Upper lobe of right lung (tissue), 1 donor: ENCODE results near the gene TNPO3. TPM values are rescaled to one million over a fixed set of nuclear protein-coding genes. Genes with fewer than 3 reads are reported as not detected.

Source experiments
- ATAC-seq: fragments of 200-7000 bp; cut with Tn5 transposase; one replicate; pipeline ENCODE4 v1.9.1; 2020; ENCODE audit warnings: mild to moderate bottlenecking, moderate library complexity
- DNase-seq: peaks from one replicate; pipeline ENCODE4 v3.0.0-alpha.2; 2020
- H3K27ac ChIP-seq: fragments of 200-600 bp; one replicate; pipeline ENCODE4 v1.8.0; 2022
- H3K27me3 ChIP-seq: fragments of 200-600 bp; one replicate; pipeline ENCODE4 v1.8.0; 2022; ENCODE audit warnings: mild to moderate bottlenecking
- H3K36me3 ChIP-seq: fragments of 200-600 bp; one replicate; pipeline ENCODE4 v1.8.0; 2022
- H3K4me1 ChIP-seq: fragments of 200-600 bp; one replicate; pipeline ENCODE4 v1.8.0; 2022
- H3K4me3 ChIP-seq: fragments of 200-600 bp; one replicate; pipeline ENCODE4 v1.8.0; 2022; ENCODE audit warnings: mild to moderate bottlenecking
- H3K9me3 ChIP-seq: fragments of 200-600 bp; one replicate; pipeline ENCODE4 v1.8.0; 2022
- intact Hi-C: fragments of 100-400 bp; cut with DNase I; formaldehyde crosslinking; loops from one replicate; pipeline ENCODE4 v1.11.0; 2022
- total RNA-seq: library from RNA; stranded (reverse); fragmentation: NEBNext Ultra II Directional; extraction: Animal tissue kit (Norgen Biotek cat#: 25700); gene quantifications from one replicate; pipeline ENCODE4 v1.2.1, GENCODE V29; 2021
- TF ChIP-seq, protein P1 (sequence below): fragments of 200-600 bp; IDR thresholded peaks from one replicate; pipeline ENCODE4 v1.8.0; 2022; ENCODE audit warnings: antibody characterized with exemption
- donor health status: DM: no; HTN: yes; CAD: no; lungs with severe emphysema.

Gene TNPO3
- total RNA-seq, 1 donor from 2014 or later = 31.1 TPM

DNA sequence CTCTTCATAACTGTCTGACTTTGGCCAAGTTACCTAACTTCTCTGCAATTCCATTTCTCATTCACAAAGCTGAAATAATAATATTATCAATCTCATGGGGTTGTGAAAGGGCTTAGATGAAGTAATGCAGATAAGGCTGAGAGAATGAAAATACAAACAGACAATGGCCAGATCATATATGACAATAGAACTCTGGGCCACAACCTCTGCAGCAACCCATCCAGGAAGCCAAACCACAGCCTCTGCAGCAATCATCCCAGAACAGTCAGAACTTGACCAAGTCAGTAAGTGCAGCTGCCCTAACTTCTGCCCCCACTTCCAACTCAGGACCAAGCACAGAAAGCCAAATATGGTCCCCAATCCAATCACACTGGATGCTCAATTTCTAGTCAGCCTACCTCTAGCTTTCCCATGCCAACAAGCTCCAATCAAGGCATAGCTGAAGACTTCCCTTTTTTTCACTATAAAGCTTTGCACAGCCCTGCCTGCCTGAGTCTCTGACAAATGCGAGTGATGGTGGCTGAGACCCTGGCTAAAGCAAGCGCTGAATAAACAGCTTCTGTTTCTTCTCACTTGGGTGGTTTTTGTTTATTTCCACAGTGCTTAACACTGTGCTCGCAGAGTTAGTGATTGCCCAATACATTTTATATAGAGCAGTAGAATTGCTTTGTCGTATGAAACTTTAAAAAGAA, 34.8 kb upstream of the TNPO3 start:
- Histone ChIP-seq H3K36me3 (no peaks in the 10 kb centered on the region), H3K27me3 (peaks cover 9% of the 10 kb centered on the region), H3K4me3 (no peak overlapping the region), H3K9me3 (no peaks in the 10 kb centered on the region), H3K27ac (no peak overlapping the region), H3K4me1 (no peaks in the 10 kb centered on the region)
- TF ChIP-seq, protein P1, sequence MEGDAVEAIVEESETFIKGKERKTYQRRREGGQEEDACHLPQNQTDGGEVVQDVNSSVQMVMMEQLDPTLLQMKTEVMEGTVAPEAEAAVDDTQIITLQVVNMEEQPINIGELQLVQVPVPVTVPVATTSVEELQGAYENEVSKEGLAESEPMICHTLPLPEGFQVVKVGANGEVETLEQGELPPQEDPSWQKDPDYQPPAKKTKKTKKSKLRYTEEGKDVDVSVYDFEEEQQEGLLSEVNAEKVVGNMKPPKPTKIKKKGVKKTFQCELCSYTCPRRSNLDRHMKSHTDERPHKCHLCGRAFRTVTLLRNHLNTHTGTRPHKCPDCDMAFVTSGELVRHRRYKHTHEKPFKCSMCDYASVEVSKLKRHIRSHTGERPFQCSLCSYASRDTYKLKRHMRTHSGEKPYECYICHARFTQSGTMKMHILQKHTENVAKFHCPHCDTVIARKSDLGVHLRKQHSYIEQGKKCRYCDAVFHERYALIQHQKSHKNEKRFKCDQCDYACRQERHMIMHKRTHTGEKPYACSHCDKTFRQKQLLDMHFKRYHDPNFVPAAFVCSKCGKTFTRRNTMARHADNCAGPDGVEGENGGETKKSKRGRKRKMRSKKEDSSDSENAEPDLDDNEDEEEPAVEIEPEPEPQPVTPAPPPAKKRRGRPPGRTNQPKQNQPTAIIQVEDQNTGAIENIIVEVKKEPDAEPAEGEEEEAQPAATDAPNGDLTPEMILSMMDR = no peak
- peak; percentile 32 for ATAC-seq
- no peak for DNase-seq
- intact Hi-C loops = loop anchor here (10.0 kb wide), 1 partner anchor 195 kb away; no protein-coding TSS in a partner anchor

DNA sequence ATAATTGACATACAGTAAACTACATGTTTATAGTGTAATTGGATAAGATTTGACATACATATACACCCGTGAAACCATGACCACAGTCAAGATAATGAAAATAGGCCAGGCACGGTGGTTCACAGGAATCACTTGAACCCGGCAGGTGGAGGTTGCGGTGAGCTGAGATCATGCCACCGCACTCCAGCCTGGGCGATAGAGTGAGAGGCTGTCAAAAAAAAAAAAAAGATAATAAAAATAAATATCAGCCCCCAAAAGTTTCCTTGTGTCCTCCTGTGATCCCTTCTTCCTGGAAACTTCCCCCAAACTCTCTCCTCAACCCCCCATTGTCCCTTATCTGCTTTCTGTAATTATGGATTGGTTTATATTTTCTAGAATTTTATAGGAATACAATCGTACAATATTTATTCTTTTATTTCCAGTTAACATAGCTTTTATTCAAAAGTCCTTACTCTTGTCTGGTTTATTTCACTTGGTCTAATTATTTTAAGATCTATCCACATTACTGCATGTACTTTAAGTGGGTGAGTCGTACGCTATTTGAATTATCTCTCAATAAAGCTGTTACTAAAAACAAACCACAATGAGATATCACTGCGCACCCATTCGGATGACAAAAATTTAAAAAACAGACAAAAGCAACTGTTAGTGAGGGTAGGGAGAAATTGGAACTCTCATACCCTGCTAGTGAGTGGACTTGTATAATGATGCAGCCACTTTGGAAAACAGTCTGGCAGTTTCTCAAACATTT, 30.1 kb upstream of the TNPO3 start:
- DNase-seq = no peak
- no peaks in the 10 kb centered on the region for H3K36me3 ChIP-seq
- ATAC-seq = no peak
- peaks cover 5% of the 10 kb centered on the region for H3K27me3 ChIP-seq
- no peaks in the 10 kb centered on the region for H3K4me1 ChIP-seq
- H3K27ac ChIP-seq = no peak overlapping the region
- TF ChIP-seq, protein P1 = no peak
- H3K4me3 ChIP-seq = no peak overlapping the region
- no peaks in the 10 kb centered on the region for H3K9me3 ChIP-seq
- intact Hi-C loops = loop anchor here (10.0 kb wide), 1 partner anchor 190 kb away; no protein-coding TSS in a partner anchor

DNA sequence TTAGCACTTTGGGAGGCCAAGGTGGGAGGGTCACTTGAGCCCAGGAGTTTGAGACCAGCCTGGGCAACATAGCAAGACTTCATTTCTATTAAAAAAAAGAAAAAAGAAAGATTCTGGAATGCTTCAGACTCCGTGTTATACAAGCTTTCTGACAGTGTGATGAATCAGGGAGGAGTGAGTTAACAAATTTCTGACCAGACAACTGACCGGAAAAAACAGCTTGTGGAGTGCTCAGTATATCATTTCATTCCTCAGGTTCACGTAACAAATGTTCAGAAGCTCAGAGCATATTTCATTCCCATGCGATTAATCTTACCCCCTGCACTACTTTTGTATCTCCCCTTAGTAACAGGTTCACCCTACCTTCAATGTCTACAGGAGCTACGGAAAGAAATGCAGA, 28.6 kb upstream of the TNPO3 start:
- H3K27ac ChIP-seq = no peak overlapping the region
- no peaks in the 10 kb centered on the region for H3K4me1 ChIP-seq
- TF ChIP-seq, protein P1 = no peak
- H3K9me3 ChIP-seq = no peaks in the 10 kb centered on the region
- H3K4me3 ChIP-seq = no peak overlapping the region
- intact Hi-C loops = loop anchor here (10.0 kb wide), 1 partner anchor 189 kb away; no protein-coding TSS in a partner anchor
- H3K27me3 ChIP-seq = peaks cover 5% of the 10 kb centered on the region
- ATAC-seq = no peak
- H3K36me3 ChIP-seq = no peaks in the 10 kb centered on the region
- no peak for DNase-seq

- Histone ChIP-seq H3K36me3 (no peaks in the 10 kb centered on the region), H3K27ac (no peak overlapping the region), H3K4me1 (no peaks in the 10 kb centered on the region), H3K27me3 (peaks cover 7% of the 10 kb centered on the region), H3K9me3 (no peaks in the 10 kb centered on the region), H3K4me3 (no peak overlapping the region)
- ATAC-seq (no peak), DNase-seq (no peak)
- TF ChIP-seq, protein P1 = no peak
- intact Hi-C loops = no loop called here
Measured at GRCh38 chr7:129078455-129078854, 23.5 kb upstream of the TNPO3 start.

DNA sequence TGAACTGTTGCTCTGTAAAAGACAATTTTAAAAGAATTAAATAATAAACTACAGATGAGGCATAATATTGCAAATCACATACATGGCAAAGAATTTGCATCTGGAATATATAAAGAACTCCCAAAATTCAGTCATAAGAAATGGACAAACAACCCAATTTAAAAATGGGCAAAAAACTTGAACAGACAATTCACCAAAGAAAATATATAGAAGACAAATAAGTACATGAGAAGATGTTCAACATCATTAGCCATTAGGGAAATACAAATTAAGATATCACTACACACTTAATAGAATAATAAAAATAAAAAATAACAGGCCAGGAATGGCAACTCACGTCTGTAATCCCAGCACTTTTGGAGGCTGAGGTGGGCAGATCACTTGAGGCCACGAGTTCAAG, 22.0 kb upstream of the TNPO3 start:
- DNase-seq (no peak), ATAC-seq (no peak)
- intact Hi-C loops = no loop called here
- Histone ChIP-seq H3K36me3 (no peaks in the 10 kb centered on the region), H3K4me3 (no peak overlapping the region), H3K9me3 (no peaks in the 10 kb centered on the region), H3K27ac (no peak overlapping the region), H3K4me1 (no peaks in the 10 kb centered on the region), H3K27me3 (peaks cover 7% of the 10 kb centered on the region)
- TF ChIP-seq, protein P1 = no peak
